H1 (cell line): ENCODE results near the gene TOP3B. TPM values are rescaled to one million over a fixed set of nuclear protein-coding genes. Genes with fewer than 3 reads are reported as not detected.

ENCODE experiments used
- CTCF ChIA-PET: fragments of 300-600 bp; sonication (Branson Sonifier 250); formaldehyde crosslinking; loops from one replicate; lab custom pipeline; 2021; ENCODE audit not compliant: partially characterized antibody; lab: Charles Lee
- POLR2A ChIA-PET: fragments of 300-600 bp; sonication (Branson Sonifier 250); formaldehyde crosslinking; loops from one replicate; lab custom pipeline; 2021; ENCODE audit warnings: inconsistent platforms; ENCODE audit not compliant: partially characterized antibody; lab: Charles Lee
- DNase-seq, 2 experiments: peaks; one replicate each; pipeline versions ENCODE4 v3.0.0 to v3.0.0-alpha.2; 2010 to 2022; ENCODE audit warnings: low spot score in 2 of 2, low read depth in 1 of 2, mixed read lengths in 1 of 2
- FAIRE-seq: peaks from 2 replicates; lab custom pipeline; 2011; peaks lifted over from hg19 to GRCh38; lab: Jason Lieb, UNC
- H2AFZ ChIP-seq: 2 replicates; pipeline ENCODE4 v1.8.1; 2012; ENCODE audit warnings: low read length, inconsistent platforms
- H2AK5ac ChIP-seq: 2 replicates; pipeline ENCODE4 v1.6.1; 2013; ENCODE audit warnings: low read depth, low read length
- H2BK120ac ChIP-seq: replicated peaks from 2 replicates; pipeline ENCODE3; 2013; ENCODE audit warnings: low read depth, low read length, inconsistent platforms
- H2BK12ac ChIP-seq: 2 replicates; pipeline ENCODE4 v1.6.1; 2013; ENCODE audit warnings: low read depth, low read length
- H2BK15ac ChIP-seq: 2 replicates; pipeline ENCODE4 v1.6.1; 2013; ENCODE audit warnings: low read length
- H2BK20ac ChIP-seq: 2 replicates; pipeline ENCODE4 v1.6.1; 2013; ENCODE audit warnings: low read length
- H2BK5ac ChIP-seq: 2 replicates; pipeline ENCODE4 v1.6.1; 2013; ENCODE audit warnings: low read depth, low read length
- H3K14ac ChIP-seq: 2 replicates; pipeline ENCODE4 v1.6.1; 2013; ENCODE audit warnings: inconsistent platforms; ENCODE audit not compliant: insufficient read length
- H3K18ac ChIP-seq: 2 replicates; pipeline ENCODE4 v1.6.1; 2013; ENCODE audit warnings: low read length; ENCODE audit errors: extremely low read depth
- H3K23ac ChIP-seq: 2 replicates; pipeline ENCODE4 v1.6.1; 2013; ENCODE audit warnings: inconsistent platforms; ENCODE audit not compliant: insufficient read length
- H3K23me2 ChIP-seq: 2 replicates; pipeline ENCODE4 v1.6.1; 2013; ENCODE audit warnings: low read depth, low read length
- H3K27ac ChIP-seq: 2 replicates; pipeline ENCODE4 v1.6.1; 2011; ENCODE audit warnings: low read depth, low read length, inconsistent platforms
- H3K27me3 ChIP-seq, 4 experiments: replicated peaks in 1 of 4; 1 replicate in 1 of 4; 2 replicates in 3 of 4; pipeline versions ENCODE4 v1.6.1 to v1.8.1; 2011 to 2013; ENCODE audit warnings: low read length in 3 of 4, mild to moderate bottlenecking in 3 of 4, inconsistent platforms in 2 of 4, mixed read lengths in 2 of 4, moderate library complexity in 1 of 4; ENCODE audit not compliant: control insufficient read depth in 3 of 4, insufficient read depth in 3 of 4; ENCODE audit errors: extremely low read depth in 1 of 4
- H3K36me3 ChIP-seq, 4 experiments: 2 replicates each; pipeline versions ENCODE4 v1.6.1 to v1.8.1; 2011 to 2013; ENCODE audit warnings: mild to moderate bottlenecking in 4 of 4, low read length in 3 of 4, moderate library complexity in 2 of 4, control low read depth in 1 of 4, inconsistent platforms in 1 of 4; ENCODE audit not compliant: insufficient read depth in 4 of 4, control insufficient read depth in 2 of 4
- H3K4ac ChIP-seq: replicated peaks from 2 replicates; pipeline ENCODE3; 2013; ENCODE audit warnings: low read length, low read depth, mixed read lengths, inconsistent platforms; ENCODE audit not compliant: insufficient read length
- H3K4me1 ChIP-seq, 4 experiments: replicated peaks in 1 of 4; 1 replicate in 1 of 4; 2 replicates in 3 of 4; pipeline versions ENCODE4 v1.6.1 to v1.8.1; 2011 to 2013; ENCODE audit warnings: low read length in 3 of 4, inconsistent platforms in 2 of 4, mixed read lengths in 1 of 4; ENCODE audit not compliant: insufficient read depth in 4 of 4, control insufficient read depth in 3 of 4
- H3K4me2 ChIP-seq, 2 experiments: 2 replicates each; pipeline versions ENCODE4 v1.6.1 to v1.8.1; 2011 to 2013; ENCODE audit warnings: low read depth in 2 of 2, low read length in 2 of 2, control low read depth in 1 of 2, inconsistent platforms in 1 of 2, mild to moderate bottlenecking in 1 of 2; ENCODE audit not compliant: insufficient read depth in 1 of 2
- H3K4me3 ChIP-seq, 4 experiments: fragments of 200-600, 300-600 bp in 1 of 4; sonication (generic), shearing (Covaris generic), sonication (Bioruptor Twin) in 1 of 4; 2 replicates each; pipeline versions ENCODE4 v1.5.1 to v1.8.1; 2011 to 2016; ENCODE audit warnings: low read length in 4 of 4, low read depth in 3 of 4, control low read depth in 2 of 4, inconsistent platforms in 2 of 4, mild to moderate bottlenecking in 2 of 4, mixed read lengths in 1 of 4, moderate library complexity in 1 of 4; ENCODE audit not compliant: insufficient read depth in 2 of 4; ENCODE audit errors: extremely low read depth in 1 of 4
- H3K56ac ChIP-seq: replicated peaks from 2 replicates; pipeline ENCODE3; 2013; ENCODE audit warnings: low read depth, mild to moderate bottlenecking, mixed read lengths, low read length, inconsistent platforms; ENCODE audit not compliant: insufficient read length
- H3K79me1 ChIP-seq: 2 replicates; pipeline ENCODE4 v1.6.1; 2013; ENCODE audit warnings: low read depth, low read length, control low read depth
- H3K79me2 ChIP-seq, 2 experiments: 2 replicates each; pipeline versions ENCODE4 v1.6.1 to v1.8.1; 2012 to 2013; ENCODE audit warnings: low read length in 2 of 2, mild to moderate bottlenecking in 2 of 2, inconsistent platforms in 1 of 2; ENCODE audit not compliant: insufficient read depth in 2 of 2, control insufficient read depth in 1 of 2
- H3K9ac ChIP-seq, 4 experiments: replicated peaks in 1 of 4; 1 replicate in 1 of 4; 2 replicates in 3 of 4; pipeline versions ENCODE4 v1.6.1 to v1.8.1; 2011 to 2013; ENCODE audit warnings: low read depth in 3 of 4, low read length in 3 of 4, control low read depth in 2 of 4, mild to moderate bottlenecking in 2 of 4, moderate library complexity in 2 of 4, inconsistent platforms in 1 of 4; ENCODE audit errors: extremely low read depth in 1 of 4
- H3K9me3 ChIP-seq, 2 experiments: 2 replicates each; pipeline versions ENCODE4 v1.6.1 to v1.8.1; 2012 to 2013; ENCODE audit warnings: mild to moderate bottlenecking in 2 of 2, moderate library complexity in 2 of 2, control low read depth in 1 of 2, inconsistent platforms in 1 of 2, low read depth in 1 of 2, low read length in 1 of 2, mixed read lengths in 1 of 2; ENCODE audit not compliant: insufficient read depth in 2 of 2
- H4K20me1 ChIP-seq, 2 experiments: replicated peaks in 1 of 2; 2 replicates each; pipeline versions ENCODE3 to v1.8.1; 2011 to 2013; ENCODE audit warnings: inconsistent platforms in 2 of 2, low read length in 2 of 2, mild to moderate bottlenecking in 1 of 2; ENCODE audit not compliant: insufficient read depth in 2 of 2, control insufficient read depth in 1 of 2
- H4K5ac ChIP-seq: 2 replicates; pipeline ENCODE4 v1.6.1; 2013; ENCODE audit warnings: low read length, low read depth, mixed read lengths, inconsistent platforms; ENCODE audit not compliant: insufficient read length
- H4K8ac ChIP-seq: 2 replicates; pipeline ENCODE4 v1.8.0; 2013; ENCODE audit warnings: mild to moderate bottlenecking, moderate library complexity, low read length, inconsistent platforms; ENCODE audit not compliant: insufficient read depth; ENCODE audit errors: extremely low read depth
- H4K91ac ChIP-seq: replicated peaks from 2 replicates; pipeline ENCODE3; 2013; ENCODE audit warnings: low read length, mixed read lengths, inconsistent platforms; ENCODE audit not compliant: insufficient read length
- BRCA1 ChIP-seq: IDR thresholded peaks from 2 replicates; pipeline ENCODE4 v1.6.1; 2012; ENCODE audit warnings: low read depth, low read length, improper control_type of control experiment
- CBX8 ChIP-seq: fragments of 300-800, 300-1000 bp; sonication (generic); IDR thresholded peaks from 2 replicates; pipeline ENCODE4 v1.7.1; 2016; ENCODE audit warnings: low read depth, low read length, borderline replicate concordance
- E2F6 ChIP-seq: IDR thresholded peaks from 2 replicates; pipeline ENCODE4 v1.6.1; 2012; ENCODE audit warnings: inconsistent platforms
- HDAC2 ChIP-seq, 2 experiments: fragments of 300-600 bp in 1 of 2; sonication (generic) in 1 of 2; IDR thresholded peaks; 2 replicates each; pipeline ENCODE4 v1.6.1; 2011 to 2012; ENCODE audit warnings: low read depth in 2 of 2, low read length in 2 of 2, mild to moderate bottlenecking in 2 of 2, moderate library complexity in 2 of 2, borderline replicate concordance in 1 of 2, inconsistent platforms in 1 of 2
- KDM4A ChIP-seq: IDR thresholded peaks from one replicate; pipeline ENCODE4 v1.7.1; 2012; ENCODE audit warnings: low read depth, mild to moderate bottlenecking, moderate library complexity, low read length, inconsistent platforms; ENCODE audit not compliant: severe bottlenecking
- KDM5A ChIP-seq: fragments of 200-600 bp; IDR thresholded peaks from 2 replicates; pipeline ENCODE4 v1.7.1; 2012; ENCODE audit warnings: mild to moderate bottlenecking, low read length, inconsistent platforms, mixed read lengths
- RXRA ChIP-seq: IDR thresholded peaks from 2 replicates; pipeline ENCODE4 v1.6.1; 2011; ENCODE audit warnings: low read depth, mild to moderate bottlenecking, low read length, moderate library complexity; ENCODE audit not compliant: insufficient read depth
- SP1 ChIP-seq: IDR thresholded peaks from 2 replicates; pipeline ENCODE4 v1.6.1; 2011; ENCODE audit warnings: low read depth, low read length
- SRF ChIP-seq: IDR thresholded peaks from 2 replicates; pipeline ENCODE4 v1.6.1; 2011; ENCODE audit warnings: mild to moderate bottlenecking, low read depth, low read length, moderate library complexity
- TEAD4 ChIP-seq: IDR thresholded peaks from 2 replicates; pipeline ENCODE4 v1.6.1; 2012; ENCODE audit warnings: low read depth, low read length, inconsistent platforms, mixed read lengths
- USF2 ChIP-seq: IDR thresholded peaks from 2 replicates; pipeline ENCODE4 v1.6.1; 2011; ENCODE audit warnings: low read length, improper control_type of control experiment
- WGBS, 2 experiments: shearing (Covaris generic) in 1 of 2; methylation state at CpG; one replicate each; pipeline versions ENCODE4 v1.1.6 to v1.1.7; 2013 to 2015; ENCODE audit warnings: low lambda C conversion rate in 2 of 2, mixed read lengths in 2 of 2, inconsistent platforms in 1 of 2, low coverage in 1 of 2, missing lambda C conversion rate in 1 of 2; ENCODE audit not compliant: insufficient replicate concordance in 2 of 2, insufficient coverage in 1 of 2, insufficient read length in 1 of 2; ENCODE audit errors: extremely low coverage in 1 of 2, missing lambda C conversion rate in 1 of 2; 5-methylcytosine and 5-hydroxymethylcytosine counted together
- polyA plus RNA-seq, 7 experiments: library from polyadenylated mRNA; depleted of rRNA in 3 of 7; stranded (reverse) in 5 of 7; unstranded in 2 of 7; fragments of >200 nt in 5 of 7; fragments of 200-250 nt in 2 of 7; gene quantifications; 1 replicate in 5 of 7; 2 replicates in 1 of 7; 4 replicates in 1 of 7; pipeline versions ENCODE4 v1.2.1 to v1.2.3, GENCODE V29; 2011 to 2013; ENCODE audit warnings: missing spikeins in 2 of 7, mixed read lengths in 2 of 7
- total RNA-seq: library from RNA; stranded (reverse); fragmentation: NEBNext Ultra II Directional; extraction: Animal tissue kit (Norgen Biotek cat#: 25700); gene quantifications from 2 replicates; pipeline ENCODE4 v1.2.1, GENCODE V29; 2021

Gene TOP3B
- total and polyA plus RNA-seq, 2 of the 8 experiments (the other 6 are each of a cell fraction or from before 2014, with no cell fraction given) = 30.4 to 52.8 TPM

GRCh38 chr22:21964918-21965484 lies 17.6 kb downstream of the TOP3B start:
- Histone ChIP-seq H4K5ac (no peak overlapping the region), H3K4me1 (no peaks in the 10 kb centered on the region), H4K91ac (no peak overlapping the region), H3K4me3 (no peak overlapping the region), H4K20me1 (peaks cover 2 to 14% of the 10 kb centered on the region in 2 experiments), H3K56ac (no peak overlapping the region), H2BK120ac (no peak overlapping the region), H3K79me2 (no peaks in the 10 kb centered on the region), H3K4me2 (no peak overlapping the region), H2BK12ac (no peak overlapping the region), H3K23me2 (no peaks in the 10 kb centered on the region), H2BK15ac (no peak overlapping the region), H3K27me3 (no peaks in the 10 kb centered on the region), H4K8ac (no peak overlapping the region), H3K9ac (no peak overlapping the region), H2AFZ (no peak overlapping the region), H2BK20ac (no peak overlapping the region), H3K79me1 (no peaks in the 10 kb centered on the region), H3K14ac (no peak overlapping the region), H3K18ac (no peak overlapping the region), H2BK5ac (no peak overlapping the region), H3K27ac (no peak overlapping the region), H3K9me3 (peaks cover 0 to 8% of the 10 kb centered on the region in 2 experiments; a peak in 1 of 4 replicates), H2AK5ac (no peak overlapping the region), H3K23ac (no peak overlapping the region), H3K4ac (no peak overlapping the region), H3K36me3 (peaks cover 23 to 65% (median 59%) of the 10 kb centered on the region in 4 experiments)
- FAIRE-seq (no peak), DNase-seq (no peak)
- ChIA-PET POLR2A (interaction anchor here (0.6 to 3.8 kb wide), 3 partner anchors 13 to 109 kb away, joined by 3 to 17 read pairs (median 3); partner anchors contain the start of gene TOP3B), CTCF (interaction anchor here (0.8 to 2.2 kb wide), 2 partner anchors 11 to 12 kb away, joined by 3 to 11 read pairs; partner anchors contain the start of gene PPM1F)
- 92% methylated on average over 6 of the region's 6 CpGs; no CpG with 5 or more reads in 1 of the 2 experiments for WGBS, 2 experiments
- TF ChIP-seq HDAC2 (IDR thresholded peaks at IDR 0.05; ENCODE audit: borderline replicate concordance in 1 of 2, low read depth in 2 of 2, low read length in 2 of 2) (no peak), USF2 (no peak), E2F6 (no peak), TEAD4 (no peak), SRF (no peak), SP1 (no peak), KDM5A (no peak), RXRA (no peak), KDM4A (no peak), BRCA1 (no peak), CBX8 (no peak)
